Effector CD8-positive, alpha-beta T cell (primary cell): Measurements from ENCODE around the gene FGD2.
A peak's percentile ranks its signal among the peaks of the same experiment; 100 is the strongest.

Experiments
- DNase-seq: peaks from one replicate; lab custom pipeline; 2025; lab: John Stamatoyannopoulos, UW

FGD2 gene

GRCh38 chr6:37018198-37019064, 13.0 kb downstream of the FGD2 start:
- peak; percentile 69 for DNase-seq

- no peak for DNase-seq
Measured at GRCh38 chr6:37019065-37019450, 13.6 kb downstream of the FGD2 start.

- no peak for DNase-seq
Measured at GRCh38 chr6:37020381-37020780, 14.9 kb downstream of the FGD2 start.

- DNase-seq = no peak
Measured at GRCh38 chr6:37020812-37021211, 15.4 kb downstream of the FGD2 start.

GRCh38 chr6:37021356-37022129, 16.1 kb downstream of the FGD2 start:
- peak; percentile 31 for DNase-seq

GRCh38 chr6:37022135-37022863, 16.8 kb downstream of the FGD2 start:
- DNase-seq = no peak

- no peak for DNase-seq
Measured at GRCh38 chr6:37024656-37025337, 19.3 kb downstream of the FGD2 start.

GRCh38 chr6:37025621-37026466, 20.4 kb downstream of the FGD2 start:
- no peak for DNase-seq

- no peak for DNase-seq
Measured at GRCh38 chr6:37027036-37027720, 21.7 kb downstream of the FGD2 start.

GRCh38 chr6:37027811-37028469, 22.5 kb downstream of the FGD2 start:
- no peak for DNase-seq

- no peak for DNase-seq
Measured at GRCh38 chr6:37029249-37029971, 24.0 kb downstream of the FGD2 start.

GRCh38 chr6:37030599-37030998, 25.1 kb downstream of the FGD2 start:
- DNase-seq = no peak

- no peak for DNase-seq
Measured at GRCh38 chr6:37032239-37032638, 26.8 kb downstream of the FGD2 start.

GRCh38 chr6:37033255-37033654, 27.8 kb downstream of the FGD2 start:
- no peak for DNase-seq

GRCh38 chr6:37033819-37034795, 28.7 kb downstream of the FGD2 start:
- DNase-seq = no peak

- DNase-seq = no peak
Measured at GRCh38 chr6:37036146-37036545, 30.7 kb downstream of the FGD2 start.

GRCh38 chr6:37038292-37039198, 33.1 kb downstream of the FGD2 start:
- no peak for DNase-seq
